ENCODE results near the gene PRKCA. TPM values are rescaled to one million over a fixed set of nuclear protein-coding genes. Genes with fewer than 3 reads are reported as not detected.
"Not testable (repeated sequence)": the region's sequence is repeated elsewhere in the genome, so short reads cannot be mapped to it uniquely, and the experiment has no call there.

PRKCA gene
- total RNA-seq, 2 donors from 2014 or later = 6.5 to 6.6 TPM

DNA sequence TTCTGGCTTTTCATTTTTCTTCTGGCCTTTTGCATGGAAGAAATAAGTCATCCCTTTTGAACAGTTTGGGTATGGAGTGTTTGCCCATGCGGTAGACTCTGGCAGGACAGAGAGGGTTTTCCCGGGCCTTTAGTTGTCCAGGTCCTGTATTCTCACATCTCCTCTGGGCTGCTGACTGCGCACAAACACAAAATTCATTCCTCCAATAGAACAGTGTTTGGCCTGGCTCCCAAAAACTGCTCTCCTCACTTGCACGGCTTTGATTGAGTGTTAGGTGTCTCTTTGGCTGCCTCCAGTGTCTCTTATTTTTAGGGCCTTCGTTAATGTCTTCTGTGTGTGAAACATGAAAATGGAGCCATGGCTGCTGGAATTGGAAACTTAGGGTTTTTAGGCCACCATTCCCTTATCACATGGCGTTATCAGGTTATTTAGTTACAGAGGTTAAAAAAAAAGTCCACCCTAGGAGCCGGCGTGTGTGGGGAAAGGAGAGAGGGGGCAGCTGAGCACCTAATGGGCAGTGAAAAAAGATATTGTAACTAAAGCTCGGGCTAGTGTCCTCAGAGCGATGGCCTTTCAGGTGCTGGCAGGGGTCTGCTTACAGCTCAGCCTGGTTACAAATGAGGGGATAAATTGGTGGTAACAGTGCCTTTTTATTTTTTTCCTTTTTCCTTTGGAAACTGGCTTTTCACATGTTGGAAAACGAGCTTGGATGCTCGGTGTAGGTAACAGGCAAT lies 47.3 kb downstream of the PRKCA start:
- TF ChIP-seq, protein P1, sequence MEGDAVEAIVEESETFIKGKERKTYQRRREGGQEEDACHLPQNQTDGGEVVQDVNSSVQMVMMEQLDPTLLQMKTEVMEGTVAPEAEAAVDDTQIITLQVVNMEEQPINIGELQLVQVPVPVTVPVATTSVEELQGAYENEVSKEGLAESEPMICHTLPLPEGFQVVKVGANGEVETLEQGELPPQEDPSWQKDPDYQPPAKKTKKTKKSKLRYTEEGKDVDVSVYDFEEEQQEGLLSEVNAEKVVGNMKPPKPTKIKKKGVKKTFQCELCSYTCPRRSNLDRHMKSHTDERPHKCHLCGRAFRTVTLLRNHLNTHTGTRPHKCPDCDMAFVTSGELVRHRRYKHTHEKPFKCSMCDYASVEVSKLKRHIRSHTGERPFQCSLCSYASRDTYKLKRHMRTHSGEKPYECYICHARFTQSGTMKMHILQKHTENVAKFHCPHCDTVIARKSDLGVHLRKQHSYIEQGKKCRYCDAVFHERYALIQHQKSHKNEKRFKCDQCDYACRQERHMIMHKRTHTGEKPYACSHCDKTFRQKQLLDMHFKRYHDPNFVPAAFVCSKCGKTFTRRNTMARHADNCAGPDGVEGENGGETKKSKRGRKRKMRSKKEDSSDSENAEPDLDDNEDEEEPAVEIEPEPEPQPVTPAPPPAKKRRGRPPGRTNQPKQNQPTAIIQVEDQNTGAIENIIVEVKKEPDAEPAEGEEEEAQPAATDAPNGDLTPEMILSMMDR (IDR thresholded peaks at IDR 0.05) = no peak
- TF ChIP-seq POLR2A (IDR thresholded peaks at IDR 0.05) = no peak
- 60 to 68% methylated on average over 12 of the region's 12 CpGs for WGBS, 2 donors
- Histone ChIP-seq H3K36me3 (replicated peaks in 1 of 2; ENCODE audit: insufficient read depth in 1 of 2, low read depth in 2 of 2) (no peaks in the 10 kb centered on the region), H3K27me3 (no peaks in the 10 kb centered on the region), H3K9me3 (no peaks in the 10 kb centered on the region), H3K4me1 (peaks cover 31% of the 10 kb centered on the region), H3K4me3 (no peak overlapping the region), H3K27ac (peak overlapping the region in 3 of 4 donors; percentile 48 to 75 (median 63))
- DNase-seq (no peak), ATAC-seq (no peak)
- intact Hi-C loops (cut with DNase I) = no loop called here

DNA sequence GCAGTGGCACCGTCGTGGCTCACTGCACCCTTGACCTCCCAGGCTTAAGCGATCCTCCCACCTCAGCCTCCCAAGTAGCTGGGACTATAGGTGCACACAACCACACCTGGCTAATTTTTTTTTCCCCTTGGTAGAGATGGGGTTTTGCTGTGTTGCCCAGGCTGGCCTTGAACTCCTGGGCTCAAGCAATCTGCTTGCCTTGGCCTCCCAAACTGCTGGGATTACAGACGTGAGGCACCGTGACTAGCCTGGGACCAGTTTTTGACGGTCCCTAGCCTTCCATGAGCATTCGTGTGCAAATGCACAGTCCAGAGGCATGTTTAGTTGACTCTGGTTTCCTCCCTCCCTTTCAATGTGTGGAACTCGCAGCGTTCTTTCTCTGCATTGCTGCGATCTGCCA lies 48.2 kb downstream of the PRKCA start:
- H3K27me3 ChIP-seq; DNase-seq; ATAC-seq; H3K4me3 ChIP-seq; H3K36me3 ChIP-seq (replicated peaks in 1 of 2; ENCODE audit: insufficient read depth in 1 of 2, low read depth in 2 of 2); intact Hi-C loops (cut with DNase I); H3K9me3 ChIP-seq: not testable (repeated sequence)
- peaks cover 31% of the 10 kb centered on the region for H3K4me1 ChIP-seq
- 66 to 82% methylated on average over 10 of the region's 10 CpGs for WGBS, 2 donors
- H3K27ac ChIP-seq = peak overlapping the region in 3 of 4 donors; percentile 48 to 75 (median 63)

DNA sequence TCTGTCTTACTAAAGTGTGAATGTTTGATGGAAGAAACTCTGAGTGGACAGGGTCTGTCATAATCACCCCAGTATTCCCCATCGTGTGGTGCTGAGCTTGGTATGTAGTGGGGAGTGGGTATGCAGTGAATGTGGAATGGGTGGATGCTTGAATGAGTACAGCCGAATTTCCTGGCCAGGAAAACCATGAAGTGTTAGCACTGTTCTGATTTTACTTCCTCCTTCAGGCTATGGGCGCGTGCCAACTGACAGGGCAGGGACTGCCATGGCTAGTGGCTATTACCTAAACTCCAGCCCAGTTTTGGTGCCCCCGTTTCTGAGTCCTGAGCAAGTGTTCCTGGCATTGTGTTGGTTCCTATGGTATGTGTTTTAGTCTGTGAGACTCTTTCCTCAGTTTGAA lies 48.6 kb downstream of the PRKCA start:
- peak overlapping the region in 3 of 4 donors; percentile 48 to 75 (median 63) for H3K27ac ChIP-seq
- no peaks in the 10 kb centered on the region for H3K9me3 ChIP-seq
- no peaks in the 10 kb centered on the region for H3K27me3 ChIP-seq
- DNase-seq (peak; percentile 56 to 72 (median 70)), ATAC-seq (peak; percentile 82)
- 60 to 62% methylated on average over 5 of the region's 5 CpGs for WGBS, 2 donors
- no peak overlapping the region for H3K4me3 ChIP-seq
- intact Hi-C loops (cut with DNase I) = no loop called here
- peaks cover 31% of the 10 kb centered on the region for H3K4me1 ChIP-seq
- H3K36me3 ChIP-seq (replicated peaks in 1 of 2; ENCODE audit: insufficient read depth in 1 of 2, low read depth in 2 of 2) = no peaks in the 10 kb centered on the region
- TF ChIP-seq, protein P1 (IDR thresholded peaks at IDR 0.05) = no peak
- no peak for TF ChIP-seq POLR2A (IDR thresholded peaks at IDR 0.05)

DNA sequence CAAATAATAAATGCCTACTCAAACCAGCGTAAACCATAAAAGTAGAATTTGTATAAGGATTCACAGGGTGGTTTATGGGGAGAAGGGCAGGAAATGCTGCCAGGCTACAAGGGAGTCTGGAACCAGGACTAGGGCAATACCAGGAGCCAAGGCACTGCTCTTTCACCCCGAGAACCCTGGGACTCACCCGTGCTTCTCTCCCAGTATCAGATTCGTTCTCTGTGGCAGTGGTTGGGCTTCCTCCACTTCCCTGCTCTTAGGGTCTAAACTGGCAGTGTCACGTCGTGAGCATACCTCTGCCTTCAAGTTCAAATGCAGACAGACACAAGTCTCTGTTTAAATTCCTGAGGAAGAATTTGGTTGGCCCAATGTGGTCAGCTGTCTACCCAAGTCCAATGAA lies 49.3 kb downstream of the PRKCA start:
- Histone ChIP-seq H3K36me3 (replicated peaks in 1 of 2; ENCODE audit: insufficient read depth in 1 of 2, low read depth in 2 of 2) (no peaks in the 10 kb centered on the region), H3K4me3 (no peak overlapping the region), H3K27me3 (no peaks in the 10 kb centered on the region), H3K4me1 (peaks cover 31% of the 10 kb centered on the region), H3K9me3 (no peaks in the 10 kb centered on the region), H3K27ac (peak overlapping the region in 3 of 4 donors; percentile 48 to 75 (median 63))
- intact Hi-C loops (cut with DNase I) = no loop called here
- 81 to 85% methylated on average over 6 of the region's 6 CpGs for WGBS, 2 donors
- DNase-seq (no peak), ATAC-seq (no peak)
- TF ChIP-seq POLR2A (IDR thresholded peaks at IDR 0.05) = no peak
- TF ChIP-seq, protein P1 (IDR thresholded peaks at IDR 0.05) = no peak

DNA sequence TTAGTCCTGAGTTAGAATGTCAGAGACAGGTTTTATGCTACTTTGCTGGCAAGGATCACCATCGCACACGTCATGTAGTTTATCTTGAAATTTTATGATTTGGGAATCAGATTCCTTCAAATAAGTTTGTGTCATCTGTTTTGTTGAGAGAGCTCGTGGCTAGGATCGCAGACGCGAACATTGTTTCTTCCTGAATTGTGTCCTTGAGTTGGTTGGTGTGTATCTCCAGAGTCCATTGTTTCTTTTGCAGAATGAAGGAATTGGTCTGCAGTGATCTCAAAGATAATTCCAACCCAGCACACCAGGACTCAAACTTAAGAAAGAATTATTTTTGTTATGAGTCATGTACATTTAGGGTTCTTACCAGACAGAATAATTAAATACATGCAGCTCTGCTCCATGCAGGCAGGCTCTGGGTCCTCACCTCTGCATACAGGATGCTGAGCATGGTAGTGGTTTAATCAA lies 51.6 kb downstream of the PRKCA start:
- ATAC-seq = no peak
- no peak for TF ChIP-seq POLR2A (IDR thresholded peaks at IDR 0.05)
- TF ChIP-seq, protein P1 (IDR thresholded peaks at IDR 0.05) = no peak
- Histone ChIP-seq H3K9me3 (no peaks in the 10 kb centered on the region), H3K4me3 (no peak overlapping the region), H3K4me1 (peaks cover 20% of the 10 kb centered on the region), H3K36me3 (replicated peaks in 1 of 2; ENCODE audit: insufficient read depth in 1 of 2, low read depth in 2 of 2) (no peaks in the 10 kb centered on the region), H3K27ac (no peak overlapping the region), H3K27me3 (no peaks in the 10 kb centered on the region)
- WGBS, 2 donors = 67 to 77% methylated on average over 6 of the region's 6 CpGs
- intact Hi-C loops (cut with DNase I) = no loop called here
- DNase-seq = no peak
